HG03558 (cell line): Measurements from ENCODE around the gene IQGAP2.

ENCODE experiments used
- ATAC-seq: cut with Tn5 transposase; IDR thresholded peaks from one replicate; pipeline ENCODE4 v1.9.1; 2021; ENCODE audit warnings: moderate number of reproducible peaks; ENCODE audit not compliant: unreplicated experiment; ENCODE audit errors: extremely low read depth

Gene IQGAP2

GRCh38 chr5:76441890-76442673 lies 39.0 kb downstream of the IQGAP2 start:
- no peak for ATAC-seq

- no peak for ATAC-seq
Measured at GRCh38 chr5:76443066-76443800, 40.1 kb downstream of the IQGAP2 start.

GRCh38 chr5:76445063-76445462 lies 42.0 kb downstream of the IQGAP2 start:
- ATAC-seq: no peak

- ATAC-seq: no peak
Measured at GRCh38 chr5:76445830-76446229, 42.7 kb downstream of the IQGAP2 start.

GRCh38 chr5:76446776-76447175 lies 43.7 kb downstream of the IQGAP2 start:
- no peak for ATAC-seq

- ATAC-seq: no peak
Measured at GRCh38 chr5:76449606-76450005, 46.5 kb downstream of the IQGAP2 start.

- no peak for ATAC-seq
Measured at GRCh38 chr5:76450054-76450453, 47.0 kb downstream of the IQGAP2 start.

GRCh38 chr5:76451031-76451701 lies 48.1 kb downstream of the IQGAP2 start:
- no peak for ATAC-seq

- no peak for ATAC-seq
Measured at GRCh38 chr5:76455531-76456133, 52.5 kb downstream of the IQGAP2 start.

- ATAC-seq: no peak
Measured at GRCh38 chr5:76456258-76456657, 53.2 kb downstream of the IQGAP2 start.

GRCh38 chr5:76457674-76458485 lies 54.8 kb downstream of the IQGAP2 start:
- no peak for ATAC-seq

- no peak for ATAC-seq
Measured at GRCh38 chr5:76458486-76458830, 55.4 kb downstream of the IQGAP2 start.

- ATAC-seq: no peak
Measured at GRCh38 chr5:76460104-76460503, 57.0 kb downstream of the IQGAP2 start.

GRCh38 chr5:76462097-76462667 lies 59.1 kb downstream of the IQGAP2 start:
- no peak for ATAC-seq

GRCh38 chr5:76467216-76467615 lies 64.1 kb downstream of the IQGAP2 start:
- no peak for ATAC-seq

GRCh38 chr5:76468635-76469425 lies 65.7 kb downstream of the IQGAP2 start:
- no peak for ATAC-seq

GRCh38 chr5:76469656-76470290 lies 66.7 kb downstream of the IQGAP2 start:
- ATAC-seq: no peak

- no peak for ATAC-seq
Measured at GRCh38 chr5:76470976-76471375, 67.9 kb downstream of the IQGAP2 start.
